Astrocyte of the cerebellum (primary cell): ENCODE measurements around the gene NOX3.
"Not testable (repeated sequence)": the region's sequence is repeated elsewhere in the genome, so short reads cannot be mapped to it uniquely, and the experiment has no call there.

Source experiments
- DNase-seq: peaks from one replicate; pipeline ENCODE4 v3.0.0-alpha.2; 2011; ENCODE audit warnings: low read depth
- H3K4me3 ChIP-seq: 2 replicates; pipeline ENCODE4 v1.5.1; 2011; ENCODE audit warnings: mild to moderate bottlenecking, low read depth, low read length, moderate library complexity
- CTCF ChIP-seq: IDR thresholded peaks from 2 replicates; pipeline ENCODE4 v1.5.1; 2012; ENCODE audit warnings: low read length, low read depth, moderate library complexity, mild to moderate bottlenecking; ENCODE audit errors: missing control alignments
- in situ Hi-C: cut with HindIII; loops from 2 replicates; pipeline ENCODE4 v1.10.0; 2017; ENCODE audit warnings: low sequenced_read_pairs

The NOX3 gene

GRCh38 chr6:155472886-155473285 lies 17.2 kb upstream of the NOX3 start:
- TF ChIP-seq CTCF: no peak
- no peak for DNase-seq
- H3K4me3 ChIP-seq: no peak overlapping the region
- in situ Hi-C loops: no loop called here

- H3K4me3 ChIP-seq, DNase-seq, in situ Hi-C loops: not testable (repeated sequence)
Observed at GRCh38 chr6:155470979-155471616, 15.5 kb upstream of the NOX3 start.

GRCh38 chr6:155468543-155468942 lies 12.9 kb upstream of the NOX3 start:
- in situ Hi-C loops, DNase-seq: not testable (repeated sequence)

GRCh38 chr6:155466539-155466938 lies 10.9 kb upstream of the NOX3 start:
- no peak for TF ChIP-seq CTCF
- in situ Hi-C loops: no loop called here
- DNase-seq: no peak
- no peak overlapping the region for H3K4me3 ChIP-seq

More at GRCh38 chr6:155468543-155468942, 12.9 kb upstream of the NOX3 start:
- H3K4me3 ChIP-seq: not testable (repeated sequence)

- H3K4me3 ChIP-seq: no peak overlapping the region
- in situ Hi-C loops: no loop called here
- DNase-seq: no peak
- TF ChIP-seq CTCF: no peak
Observed at GRCh38 chr6:155461556-155461955, 5.9 kb upstream of the NOX3 start.

- DNase-seq: no peak
- no peak overlapping the region for H3K4me3 ChIP-seq
- no peak for TF ChIP-seq CTCF
- in situ Hi-C loops: no loop called here
Observed at GRCh38 chr6:155454471-155454870, 1.2 kb downstream of the NOX3 start.

- no peak for DNase-seq
- H3K4me3 ChIP-seq: no peak overlapping the region
- TF ChIP-seq CTCF: no peak
- in situ Hi-C loops: no loop called here
Observed at GRCh38 chr6:155454008-155454407, 1.6 kb downstream of the NOX3 start.

GRCh38 chr6:155452576-155452975 lies 3.1 kb downstream of the NOX3 start:
- no peak for TF ChIP-seq CTCF
- in situ Hi-C loops: no loop called here

GRCh38 chr6:155451530-155451929 lies 4.1 kb downstream of the NOX3 start:
- H3K4me3 ChIP-seq, DNase-seq, in situ Hi-C loops: not testable (repeated sequence)

More at GRCh38 chr6:155452576-155452975, 3.1 kb downstream of the NOX3 start:
- no peak for DNase-seq
- no peak overlapping the region for H3K4me3 ChIP-seq
